ENCODE results near the gene COPS4.
"Not testable (repeated sequence)": the region's sequence is repeated elsewhere in the genome, so short reads cannot be mapped to it uniquely, and the experiment has no call there.

COPS4 gene

GRCh38 chr4:83075311-83076095 lies 40.5 kb downstream of the COPS4 start:
- TF ChIP-seq CTCF (IDR thresholded peaks at IDR 0.05) (no peak), ZFX (IDR thresholded peaks at IDR 0.05; ENCODE audit: borderline replicate concordance) (no peak)
- H3K27ac ChIP-seq, result no peak overlapping the region

- no peak for TF ChIP-seq ZFX (IDR thresholded peaks at IDR 0.05; ENCODE audit: borderline replicate concordance)
- no peak for TF ChIP-seq CTCF (IDR thresholded peaks at IDR 0.05)
- H3K27ac ChIP-seq, result no peak overlapping the region
These were observed 45.6 kb downstream of the COPS4 start for GRCh38 chr4:83080561-83080960.

GRCh38 chr4:83082777-83083176 lies 47.8 kb downstream of the COPS4 start:
- TF ChIP-seq CTCF (IDR thresholded peaks at IDR 0.05) (no peak), ZFX (IDR thresholded peaks at IDR 0.05; ENCODE audit: borderline replicate concordance) (no peak)
- H3K27ac ChIP-seq, result no peak overlapping the region

GRCh38 chr4:83083925-83084475 lies 49.0 kb downstream of the COPS4 start:
- TF ChIP-seq ZFX (IDR thresholded peaks at IDR 0.05; ENCODE audit: borderline replicate concordance) (no peak), CTCF (IDR thresholded peaks at IDR 0.05) (no peak)
- no peak overlapping the region for H3K27ac ChIP-seq

- not testable (repeated sequence) for H3K27ac ChIP-seq
These were observed 50.0 kb downstream of the COPS4 start for GRCh38 chr4:83084956-83085355.

GRCh38 chr4:83089410-83090157 lies 54.6 kb downstream of the COPS4 start:
- H3K27ac ChIP-seq, result no peak overlapping the region
- no peak for TF ChIP-seq CTCF (IDR thresholded peaks at IDR 0.05)
- no peak for TF ChIP-seq ZFX (IDR thresholded peaks at IDR 0.05; ENCODE audit: borderline replicate concordance)

- no peak for TF ChIP-seq ZFX (IDR thresholded peaks at IDR 0.05; ENCODE audit: borderline replicate concordance)
- TF ChIP-seq CTCF (IDR thresholded peaks at IDR 0.05), result no peak
- no peak overlapping the region for H3K27ac ChIP-seq
These were observed 58.2 kb downstream of the COPS4 start for GRCh38 chr4:83093060-83093640.
